Fibroblast of villous mesenchyme (primary cell): ENCODE data around the gene CCL11. TPM values are rescaled to one million over a fixed set of nuclear protein-coding genes. Genes with fewer than 3 reads are reported as not detected.

ENCODE experiments used
- DNase-seq: peaks from one replicate; pipeline ENCODE4 v3.0.0-alpha.2; 2010; ENCODE audit warnings: low read depth
- H3K4me3 ChIP-seq: 2 replicates; pipeline ENCODE4 v1.5.1; 2011; ENCODE audit warnings: low read depth, mild to moderate bottlenecking, low read length
- total RNA-seq: library from RNA; depleted of rRNA; stranded (reverse); fragments of >200 nt; gene quantifications from 2 replicates; pipeline ENCODE4 v1.2.3, GENCODE V29; 2012
- TF ChIP-seq, protein P1 (sequence below): IDR thresholded peaks from 2 replicates; pipeline ENCODE4 v1.5.1; 2012; ENCODE audit warnings: low read depth, mild to moderate bottlenecking, low read length; ENCODE audit not compliant: insufficient read depth

The CCL11 gene
- total RNA-seq, 1 donor: not detected

DNA sequence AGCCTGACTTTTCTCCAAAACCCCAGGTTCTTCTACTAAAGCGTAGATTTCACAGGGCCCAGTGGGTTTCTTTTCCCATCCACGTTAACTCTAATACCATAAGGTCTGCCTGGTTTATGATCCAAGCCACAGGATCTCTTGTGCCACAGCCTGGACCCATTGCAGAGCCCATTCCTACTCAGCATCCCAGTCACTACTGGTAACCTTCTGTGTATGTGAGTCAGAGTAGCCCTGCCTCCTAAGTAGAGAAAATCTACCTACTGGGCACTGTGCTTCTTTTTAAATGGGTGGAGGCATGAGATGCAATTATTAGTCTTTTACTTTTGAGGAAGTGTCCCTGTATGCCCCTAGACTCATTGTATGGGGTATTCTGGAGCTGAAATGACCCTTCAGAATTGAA lies 13.5 kb downstream of the CCL11 start:
- H3K4me3 ChIP-seq: no peak overlapping the region
- no peak for DNase-seq
- TF ChIP-seq, protein P1, sequence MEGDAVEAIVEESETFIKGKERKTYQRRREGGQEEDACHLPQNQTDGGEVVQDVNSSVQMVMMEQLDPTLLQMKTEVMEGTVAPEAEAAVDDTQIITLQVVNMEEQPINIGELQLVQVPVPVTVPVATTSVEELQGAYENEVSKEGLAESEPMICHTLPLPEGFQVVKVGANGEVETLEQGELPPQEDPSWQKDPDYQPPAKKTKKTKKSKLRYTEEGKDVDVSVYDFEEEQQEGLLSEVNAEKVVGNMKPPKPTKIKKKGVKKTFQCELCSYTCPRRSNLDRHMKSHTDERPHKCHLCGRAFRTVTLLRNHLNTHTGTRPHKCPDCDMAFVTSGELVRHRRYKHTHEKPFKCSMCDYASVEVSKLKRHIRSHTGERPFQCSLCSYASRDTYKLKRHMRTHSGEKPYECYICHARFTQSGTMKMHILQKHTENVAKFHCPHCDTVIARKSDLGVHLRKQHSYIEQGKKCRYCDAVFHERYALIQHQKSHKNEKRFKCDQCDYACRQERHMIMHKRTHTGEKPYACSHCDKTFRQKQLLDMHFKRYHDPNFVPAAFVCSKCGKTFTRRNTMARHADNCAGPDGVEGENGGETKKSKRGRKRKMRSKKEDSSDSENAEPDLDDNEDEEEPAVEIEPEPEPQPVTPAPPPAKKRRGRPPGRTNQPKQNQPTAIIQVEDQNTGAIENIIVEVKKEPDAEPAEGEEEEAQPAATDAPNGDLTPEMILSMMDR: no peak

DNA sequence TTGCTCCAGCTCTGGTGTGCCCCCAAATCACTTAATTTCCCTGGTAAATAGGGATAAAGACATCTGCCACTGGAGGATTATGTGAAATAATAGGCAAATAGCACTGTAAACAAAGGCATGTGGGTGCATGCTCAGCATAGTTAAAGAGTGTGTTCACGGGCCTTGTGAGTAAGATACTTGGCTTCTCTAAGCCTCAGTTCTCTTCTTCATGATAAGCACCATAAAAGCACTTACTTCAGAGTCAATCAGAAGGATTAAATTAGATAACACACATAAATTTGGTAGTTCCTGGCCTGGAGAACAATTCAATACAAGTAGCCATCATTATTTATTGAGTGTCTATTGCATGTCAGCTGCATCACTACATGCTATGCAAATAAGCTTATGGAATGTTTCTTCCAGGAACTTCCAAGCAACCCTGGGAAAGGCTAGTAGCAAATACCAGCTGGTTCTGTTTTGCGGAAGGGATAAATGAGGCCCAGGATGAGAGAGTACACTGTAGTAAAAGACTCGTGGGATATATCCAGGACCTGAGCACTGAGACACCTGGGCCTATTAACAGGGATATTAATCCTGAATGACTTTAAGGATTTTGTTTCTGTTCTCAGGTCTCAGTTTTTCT lies 14.5 kb downstream of the CCL11 start:
- peak; percentile 59 for DNase-seq
- TF ChIP-seq, protein P1: no peak
- no peak overlapping the region for H3K4me3 ChIP-seq

DNA sequence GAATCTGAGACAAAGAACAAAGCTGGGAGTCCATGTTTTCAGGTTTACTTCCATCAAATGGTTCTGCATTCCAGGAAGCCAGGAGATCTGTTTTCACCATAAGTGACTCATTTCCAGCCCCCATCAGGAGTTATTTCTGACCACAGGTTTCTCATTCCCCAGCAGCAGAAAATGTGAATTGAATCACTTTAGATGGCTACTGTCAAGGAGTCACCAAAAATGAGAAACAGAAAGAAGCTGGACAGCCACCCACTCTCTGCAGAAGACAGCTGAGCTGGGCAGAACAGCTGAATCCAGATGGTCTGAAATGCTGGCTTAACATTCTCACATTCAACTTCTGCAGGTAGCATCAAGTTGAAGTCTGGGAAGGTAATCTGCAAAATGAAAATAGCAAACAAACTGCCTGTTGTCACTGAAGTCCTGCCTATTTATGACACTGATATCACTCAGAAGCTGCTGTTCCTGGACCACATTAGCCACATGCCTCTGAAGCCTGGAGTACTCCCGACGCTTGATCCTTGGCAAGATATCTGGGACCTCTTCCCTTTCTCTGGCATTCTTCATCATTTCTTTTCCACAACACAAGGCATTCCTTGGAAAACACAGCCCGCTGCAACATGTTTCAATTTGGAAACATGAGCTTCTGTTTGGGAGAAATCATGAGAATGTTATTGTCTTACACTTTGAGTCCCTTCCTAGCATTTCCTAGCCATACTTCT lies 15.3 kb downstream of the CCL11 start:
- TF ChIP-seq, protein P1: no peak
- DNase-seq: peak; percentile 29
- H3K4me3 ChIP-seq: no peak overlapping the region

DNA sequence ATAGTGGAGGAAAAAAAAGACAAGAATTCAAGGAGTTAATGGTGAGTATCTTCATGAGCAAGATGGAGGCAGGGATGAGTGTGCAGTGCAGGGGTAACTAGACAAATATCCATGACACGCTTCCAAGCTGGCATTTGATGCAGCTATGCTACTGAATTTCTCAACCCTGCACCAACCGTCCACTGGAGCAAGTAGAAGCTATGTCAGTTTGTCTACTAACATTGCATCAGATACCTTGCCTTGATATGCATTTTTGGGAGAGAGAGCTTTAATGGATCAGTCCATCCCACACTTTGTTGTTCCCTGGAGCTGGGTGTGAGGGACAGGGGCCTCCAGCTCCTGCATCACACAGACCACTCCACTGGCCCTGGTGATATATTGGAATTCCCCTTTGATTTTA lies 16.4 kb downstream of the CCL11 start:
- H3K4me3 ChIP-seq: no peak overlapping the region
- DNase-seq: no peak
- TF ChIP-seq, protein P1: no peak

DNA sequence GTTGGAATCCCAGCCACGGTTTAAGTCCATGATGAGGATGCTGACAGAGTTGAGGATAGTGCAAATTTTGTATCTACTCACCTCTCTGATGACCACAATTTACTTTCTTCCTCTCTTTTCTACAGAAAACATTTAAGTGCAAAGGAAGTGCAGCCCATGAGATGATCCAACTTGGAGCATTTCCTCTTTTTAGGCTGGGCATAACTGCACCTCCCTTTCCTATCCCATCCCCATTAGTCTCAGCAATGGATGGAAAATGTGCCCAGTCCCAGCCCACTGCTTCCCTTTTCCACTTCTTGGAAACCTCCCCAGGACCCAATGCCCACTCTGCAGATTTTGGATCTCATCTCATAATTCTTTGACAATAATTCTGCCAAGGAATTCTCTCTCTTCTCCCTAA lies 17.1 kb downstream of the CCL11 start:
- H3K4me3 ChIP-seq: no peak overlapping the region
- TF ChIP-seq, protein P1: no peak
- DNase-seq: no peak

DNA sequence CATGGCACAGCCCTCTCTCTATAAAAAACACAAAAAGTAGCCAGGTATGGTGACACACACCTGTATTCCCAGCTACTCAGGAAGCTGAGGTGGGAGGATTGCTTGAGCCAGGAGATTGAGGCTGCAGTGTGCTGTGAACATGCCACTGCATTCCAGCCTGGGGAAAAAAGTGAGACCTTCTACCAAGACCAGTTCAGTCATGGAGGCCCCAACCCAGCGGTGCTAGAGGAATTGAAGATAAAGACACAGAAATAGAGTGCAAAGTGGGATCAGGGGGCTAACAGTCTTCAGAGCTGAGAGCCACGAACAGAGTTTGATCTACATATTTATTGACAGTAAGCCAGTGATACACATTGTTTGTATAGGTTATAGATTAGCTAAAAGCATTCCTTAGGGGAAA lies 18.1 kb downstream of the CCL11 start:
- H3K4me3 ChIP-seq: no peak overlapping the region
- DNase-seq: no peak
- TF ChIP-seq, protein P1: no peak

DNA sequence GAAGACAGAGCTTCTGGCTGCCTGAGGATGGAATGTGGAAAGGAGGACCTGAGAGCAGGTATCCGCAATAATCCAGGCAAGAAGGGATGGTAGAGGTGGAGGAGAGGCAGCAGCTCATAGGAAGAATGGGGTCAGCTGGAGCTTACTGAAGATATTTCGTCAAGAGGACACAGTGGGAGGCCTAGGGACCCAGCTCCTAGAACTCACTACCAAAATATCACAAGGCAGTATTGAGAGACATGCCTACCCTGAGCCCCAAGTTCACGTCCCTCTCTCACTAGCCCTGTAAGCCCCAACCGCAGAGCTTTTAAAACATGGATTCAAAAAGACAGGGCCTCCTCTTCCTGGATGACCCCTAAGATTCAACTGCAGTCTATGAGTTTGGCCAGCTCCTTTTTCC lies 19.5 kb downstream of the CCL11 start:
- H3K4me3 ChIP-seq: no peak overlapping the region
- TF ChIP-seq, protein P1: no peak
- DNase-seq: no peak
